ENCODE data around the gene EEF1B2. TPM values are rescaled to one million over a fixed set of nuclear protein-coding genes. Genes with fewer than 3 reads are reported as not detected.
"Not testable (repeated sequence)": the region's sequence is repeated elsewhere in the genome, so short reads cannot be mapped to it uniquely, and the experiment has no call there.

Gene EEF1B2
- polyA plus RNA-seq, 1 donor = 1,520 TPM

GRCh38 chr2:206160807-206161179 is 1.1 kb downstream of the EEF1B2 start:
- H3K27ac ChIP-seq (ENCODE audit: low read length) = peak overlapping the region; percentile 78
- H3K9me3 ChIP-seq (ENCODE audit: control insufficient read depth, low read depth, low read length) = no peaks in the 10 kb centered on the region
- WGBS (ENCODE audit: insufficient coverage, low lambda C conversion rate) = 100% methylated on average over 1 of the region's 2 CpGs
- H3K4me3 ChIP-seq (ENCODE audit: low read length) = peak overlapping the region; percentile 82
- peaks cover 34% of the 10 kb centered on the region for H3K36me3 ChIP-seq (ENCODE audit: control insufficient read depth, insufficient read depth, low read length)
- no peaks in the 10 kb centered on the region for H3K27me3 ChIP-seq (ENCODE audit: control insufficient read depth, insufficient read depth, low read length)
- peaks cover 4% of the 10 kb centered on the region for H3K4me1 ChIP-seq (ENCODE audit: control insufficient read depth, insufficient read depth, low read length)
- peak in 1 of 2 donors; percentile 20 for DNase-seq

GRCh38 chr2:206162401-206162800 is 2.7 kb downstream of the EEF1B2 start:
- not testable (repeated sequence) for H3K9me3 ChIP-seq (ENCODE audit: control insufficient read depth, low read depth, low read length); H3K27ac ChIP-seq (ENCODE audit: low read length); H3K4me1 ChIP-seq (ENCODE audit: control insufficient read depth, insufficient read depth, low read length); DNase-seq; H3K4me3 ChIP-seq (ENCODE audit: low read length); H3K27me3 ChIP-seq (ENCODE audit: control insufficient read depth, insufficient read depth, low read length)
- WGBS (ENCODE audit: insufficient coverage, low lambda C conversion rate) = 100% methylated on average over 1 of the region's 4 CpGs
- peaks cover 34% of the 10 kb centered on the region for H3K36me3 ChIP-seq (ENCODE audit: control insufficient read depth, insufficient read depth, low read length)

GRCh38 chr2:206163251-206163880 is 3.7 kb downstream of the EEF1B2 start:
- Histone ChIP-seq H3K4me1 (ENCODE audit: control insufficient read depth, insufficient read depth, low read length) (peaks cover 4% of the 10 kb centered on the region), H3K4me3 (ENCODE audit: low read length) (no peak overlapping the region), H3K9me3 (ENCODE audit: control insufficient read depth, low read depth, low read length) (no peaks in the 10 kb centered on the region), H3K27me3 (ENCODE audit: control insufficient read depth, insufficient read depth, low read length) (no peaks in the 10 kb centered on the region), H3K36me3 (ENCODE audit: control insufficient read depth, insufficient read depth, low read length) (peaks cover 37% of the 10 kb centered on the region), H3K27ac (ENCODE audit: low read length) (no peak overlapping the region)
- no peak for DNase-seq
- no CpG with 5 or more reads among the region's 3 CpGs for WGBS (ENCODE audit: insufficient coverage, low lambda C conversion rate)

GRCh38 chr2:206164261-206164862 is 4.7 kb downstream of the EEF1B2 start:
- peaks cover 37% of the 10 kb centered on the region for H3K36me3 ChIP-seq (ENCODE audit: control insufficient read depth, insufficient read depth, low read length)
- no peaks in the 10 kb centered on the region for H3K27me3 ChIP-seq (ENCODE audit: control insufficient read depth, insufficient read depth, low read length)
- peak in 1 of 2 donors; percentile 22 for DNase-seq
- peaks cover 4% of the 10 kb centered on the region for H3K4me1 ChIP-seq (ENCODE audit: control insufficient read depth, insufficient read depth, low read length)
- no peak overlapping the region for H3K4me3 ChIP-seq (ENCODE audit: low read length)
- H3K27ac ChIP-seq (ENCODE audit: low read length) = no peak overlapping the region
- no peaks in the 10 kb centered on the region for H3K9me3 ChIP-seq (ENCODE audit: control insufficient read depth, low read depth, low read length)
- WGBS (ENCODE audit: insufficient coverage, low lambda C conversion rate) = 78% methylated on average over 1 of the region's 2 CpGs

GRCh38 chr2:206168230-206168629 is 8.5 kb downstream of the EEF1B2 start:
- not testable (repeated sequence) for H3K27ac ChIP-seq (ENCODE audit: low read length); DNase-seq; H3K27me3 ChIP-seq (ENCODE audit: control insufficient read depth, insufficient read depth, low read length); H3K4me1 ChIP-seq (ENCODE audit: control insufficient read depth, insufficient read depth, low read length); H3K4me3 ChIP-seq (ENCODE audit: low read length)
- no CpG with 5 or more reads among the region's 4 CpGs for WGBS (ENCODE audit: insufficient coverage, low lambda C conversion rate)
- H3K9me3 ChIP-seq (ENCODE audit: control insufficient read depth, low read depth, low read length) = peaks cover 11% of the 10 kb centered on the region
- H3K36me3 ChIP-seq (ENCODE audit: control insufficient read depth, insufficient read depth, low read length) = peaks cover 12% of the 10 kb centered on the region

- H3K9me3 ChIP-seq (ENCODE audit: control insufficient read depth, low read depth, low read length) = peaks cover 11% of the 10 kb centered on the region
- not testable (repeated sequence) for H3K27me3 ChIP-seq (ENCODE audit: control insufficient read depth, insufficient read depth, low read length); DNase-seq; H3K36me3 ChIP-seq (ENCODE audit: control insufficient read depth, insufficient read depth, low read length); H3K4me3 ChIP-seq (ENCODE audit: low read length); H3K4me1 ChIP-seq (ENCODE audit: control insufficient read depth, insufficient read depth, low read length); H3K27ac ChIP-seq (ENCODE audit: low read length)
- no CpG with 5 or more reads among the region's 52 CpGs for WGBS (ENCODE audit: insufficient coverage, low lambda C conversion rate)
Observed at GRCh38 chr2:206171624-206172397, 12.1 kb downstream of the EEF1B2 start.

GRCh38 chr2:206173147-206173546 is 13.5 kb downstream of the EEF1B2 start:
- no peak overlapping the region for H3K27ac ChIP-seq (ENCODE audit: low read length)
- peaks cover 11% of the 10 kb centered on the region for H3K9me3 ChIP-seq (ENCODE audit: control insufficient read depth, low read depth, low read length)
- H3K36me3 ChIP-seq (ENCODE audit: control insufficient read depth, insufficient read depth, low read length) = no peaks in the 10 kb centered on the region
- no peak for DNase-seq
- no peaks in the 10 kb centered on the region for H3K27me3 ChIP-seq (ENCODE audit: control insufficient read depth, insufficient read depth, low read length)
- no peaks in the 10 kb centered on the region for H3K4me1 ChIP-seq (ENCODE audit: control insufficient read depth, insufficient read depth, low read length)
- WGBS (ENCODE audit: insufficient coverage, low lambda C conversion rate) = no CpG with 5 or more reads among the region's 4 CpGs
- H3K4me3 ChIP-seq (ENCODE audit: low read length) = no peak overlapping the region

- no peaks in the 10 kb centered on the region for H3K4me1 ChIP-seq (ENCODE audit: control insufficient read depth, insufficient read depth, low read length)
- H3K9me3 ChIP-seq (ENCODE audit: control insufficient read depth, low read depth, low read length) = peaks cover 11% of the 10 kb centered on the region
- H3K27me3 ChIP-seq (ENCODE audit: control insufficient read depth, insufficient read depth, low read length) = no peaks in the 10 kb centered on the region
- DNase-seq = no peak
- H3K27ac ChIP-seq (ENCODE audit: low read length) = no peak overlapping the region
- no peak overlapping the region for H3K4me3 ChIP-seq (ENCODE audit: low read length)
- no CpG with 5 or more reads among the region's 2 CpGs for WGBS (ENCODE audit: insufficient coverage, low lambda C conversion rate)
- no peaks in the 10 kb centered on the region for H3K36me3 ChIP-seq (ENCODE audit: control insufficient read depth, insufficient read depth, low read length)
Observed at GRCh38 chr2:206176121-206176520, 16.4 kb downstream of the EEF1B2 start.

GRCh38 chr2:206176901-206177300 is 17.2 kb downstream of the EEF1B2 start:
- no peak for DNase-seq
- no peaks in the 10 kb centered on the region for H3K4me1 ChIP-seq (ENCODE audit: control insufficient read depth, insufficient read depth, low read length)
- WGBS (ENCODE audit: insufficient coverage, low lambda C conversion rate) = no CpG with 5 or more reads among the region's 3 CpGs

GRCh38 chr2:206181526-206181925 is 21.8 kb downstream of the EEF1B2 start:
- not testable (repeated sequence) for DNase-seq; H3K4me3 ChIP-seq (ENCODE audit: low read length); H3K36me3 ChIP-seq (ENCODE audit: control insufficient read depth, insufficient read depth, low read length); H3K4me1 ChIP-seq (ENCODE audit: control insufficient read depth, insufficient read depth, low read length); H3K9me3 ChIP-seq (ENCODE audit: control insufficient read depth, low read depth, low read length); H3K27ac ChIP-seq (ENCODE audit: low read length); H3K27me3 ChIP-seq (ENCODE audit: control insufficient read depth, insufficient read depth, low read length)
- no CpG with 5 or more reads among the region's 6 CpGs for WGBS (ENCODE audit: insufficient coverage, low lambda C conversion rate)

More at GRCh38 chr2:206176901-206177300, 17.2 kb downstream of the EEF1B2 start:
- no peak overlapping the region for H3K27ac ChIP-seq (ENCODE audit: low read length)
- peaks cover 8% of the 10 kb centered on the region for H3K9me3 ChIP-seq (ENCODE audit: control insufficient read depth, low read depth, low read length)
- no peaks in the 10 kb centered on the region for H3K36me3 ChIP-seq (ENCODE audit: control insufficient read depth, insufficient read depth, low read length)
- no peak overlapping the region for H3K4me3 ChIP-seq (ENCODE audit: low read length)
- no peaks in the 10 kb centered on the region for H3K27me3 ChIP-seq (ENCODE audit: control insufficient read depth, insufficient read depth, low read length)
